Endothelial cell of umbilical vein (primary cell): ENCODE data around the gene FGF22. TPM values are rescaled to one million over a fixed set of nuclear protein-coding genes. Genes with fewer than 3 reads are reported as not detected.

ENCODE experiments used
- BruUV-seq: library from RNA; stranded (reverse); fragments of 400-500 nt; replicated peaks from 2 replicates; lab custom pipeline; 2021; lab: Mats Ljungman, UMichigan
- CTCF ChIA-PET: fragments of 300-600, 350-600 bp; sonication (Branson Sonifier 250); formaldehyde crosslinking; loops from one replicate; lab custom pipeline; 2021; ENCODE audit warnings: antibody characterized with exemption, inconsistent platforms; lab: Charles Lee
- POLR2A ChIA-PET: fragments of 300-600, 350-600 bp; sonication (Branson Sonifier 250); formaldehyde crosslinking; loops from one replicate; lab custom pipeline; 2021; ENCODE audit warnings: antibody characterized with exemption, inconsistent platforms; lab: Charles Lee
- DNase-seq: peaks from one replicate; pipeline ENCODE4 v3.0.0-alpha.2; 2011; ENCODE audit warnings: low read depth, low spot score
- FAIRE-seq: peaks from 2 replicates; lab custom pipeline; 2011; peaks lifted over from hg19 to GRCh38; lab: Jason Lieb, UNC
- H2AFZ ChIP-seq: 2 replicates; pipeline ENCODE4 v1.6.0; 2012; ENCODE audit warnings: low read depth, low read length, control low read depth, inconsistent platforms
- H3K27ac ChIP-seq: 2 replicates; pipeline ENCODE4 v1.5.1; 2011; ENCODE audit warnings: low read depth, mild to moderate bottlenecking, control low read depth, low read length, moderate library complexity; ENCODE audit not compliant: insufficient read depth
- H3K27me3 ChIP-seq, 2 experiments: 2 replicates each; pipeline versions ENCODE4 v1.6.0 to v1.6.1; 2011; ENCODE audit warnings: low read length in 2 of 2, mixed read lengths in 1 of 2; ENCODE audit not compliant: control insufficient read depth in 2 of 2, insufficient read depth in 2 of 2
- H3K36me3 ChIP-seq, 2 experiments: 2 replicates in 1 of 2; 3 replicates in 1 of 2; pipeline ENCODE4 v1.5.1; 2011; ENCODE audit warnings: low read length in 2 of 2, mild to moderate bottlenecking in 1 of 2, moderate library complexity in 1 of 2; ENCODE audit not compliant: control insufficient read depth in 2 of 2, insufficient read depth in 2 of 2; ENCODE audit errors: extremely low read depth in 1 of 2
- H3K4me1 ChIP-seq: 3 replicates; pipeline ENCODE4 v1.5.1; 2011; ENCODE audit warnings: mild to moderate bottlenecking, low read length; ENCODE audit not compliant: control insufficient read depth, insufficient read depth; ENCODE audit errors: extremely low read depth
- H3K4me2 ChIP-seq: 2 replicates; pipeline ENCODE4 v1.6.1; 2011; ENCODE audit warnings: low read length, control low read depth, mixed read lengths; ENCODE audit not compliant: insufficient read depth
- H3K4me3 ChIP-seq, 3 experiments: fragments of 200-600 bp in 1 of 3; sonication (generic), shearing (Covaris generic) in 1 of 3; replicated peaks in 1 of 3; 2 replicates each; pipeline ENCODE4 v1.5.1; 2011 to 2016; ENCODE audit warnings: control low read depth in 3 of 3, low read length in 3 of 3, mild to moderate bottlenecking in 2 of 3, inconsistent platforms in 1 of 3, low read depth in 1 of 3, moderate library complexity in 1 of 3; ENCODE audit not compliant: insufficient read depth in 1 of 3
- H3K79me2 ChIP-seq: 2 replicates; pipeline ENCODE4 v1.6.0; 2012; ENCODE audit warnings: low read length, inconsistent platforms; ENCODE audit not compliant: control insufficient read depth, insufficient read depth
- H3K9ac ChIP-seq: replicated peaks from 2 replicates; pipeline ENCODE3; 2011; ENCODE audit warnings: low read length, control low read depth; ENCODE audit not compliant: insufficient read depth; ENCODE audit errors: extremely low read depth
- H3K9me1 ChIP-seq: replicated peaks from 3 replicates; pipeline ENCODE4 v1.6.0; 2011; ENCODE audit warnings: mild to moderate bottlenecking, low read length; ENCODE audit not compliant: control insufficient read depth, insufficient read depth; ENCODE audit errors: extremely low read depth
- H3K9me3 ChIP-seq: replicated peaks from 2 replicates; pipeline ENCODE4 v1.5.1; 2012; ENCODE audit warnings: low read length, inconsistent platforms; ENCODE audit not compliant: control insufficient read depth, insufficient read depth
- H4K20me1 ChIP-seq: replicated peaks from 2 replicates; pipeline ENCODE3; 2011; ENCODE audit warnings: mild to moderate bottlenecking, low read length; ENCODE audit not compliant: control insufficient read depth, insufficient read depth; ENCODE audit errors: extremely low read depth
- EZH2 ChIP-seq: IDR thresholded peaks from 2 replicates; pipeline ENCODE4 v1.6.1; 2012; ENCODE audit warnings: borderline replicate concordance, low read depth, mild to moderate bottlenecking, moderate library complexity, low read length, inconsistent platforms; ENCODE audit not compliant: severe bottlenecking
- FOS ChIP-seq: IDR thresholded peaks from 2 replicates; pipeline ENCODE4 v1.6.1; 2011; ENCODE audit warnings: mild to moderate bottlenecking, low read length, moderate library complexity, borderline replicate concordance; ENCODE audit not compliant: insufficient read depth
- GATA2 ChIP-seq: IDR thresholded peaks from 2 replicates; pipeline ENCODE4 v1.7.0; 2011; ENCODE audit warnings: low read depth, mild to moderate bottlenecking, moderate library complexity, mixed read lengths, low read length; ENCODE audit not compliant: insufficient read length, insufficient read depth
- JUN ChIP-seq: IDR thresholded peaks from 2 replicates; pipeline ENCODE4 v1.6.1; 2011; ENCODE audit warnings: borderline replicate concordance, low read depth; ENCODE audit not compliant: insufficient read length, insufficient read depth
- MAX ChIP-seq: IDR thresholded peaks from 2 replicates; pipeline ENCODE4 v1.6.1; 2011; ENCODE audit not compliant: insufficient read depth, insufficient read length
- MYC ChIP-seq: IDR thresholded peaks from one replicate; pipeline ENCODE4 v1.6.1; 2011; ENCODE audit warnings: mild to moderate bottlenecking, low read depth, low read length
- POLR2A ChIP-seq: IDR thresholded peaks from 2 replicates; pipeline ENCODE4 v1.6.1; 2012; ENCODE audit warnings: low read depth, mild to moderate bottlenecking, control low read depth, low read length
- POLR2AphosphoS5 ChIP-seq: IDR thresholded peaks from 2 replicates; pipeline ENCODE4 v1.6.1; 2012; ENCODE audit warnings: low read depth, mild to moderate bottlenecking, control low read depth, low read length, moderate library complexity; ENCODE audit not compliant: insufficient read depth
- dilution Hi-C: fragments of 300-500 bp; cut with MboI; formaldehyde crosslinking; loops from one replicate; pipeline ENCODE4 v1.15.0; 2019; ENCODE audit warnings: low sequenced_read_pairs; ENCODE audit not compliant: extremely low pct_ligation_motif_present
- intact Hi-C: fragments of 100-400 bp; cut with micrococcal nuclease; formaldehyde crosslinking; loops from one replicate; pipeline ENCODE4 v1.10.0; 2022
- polyA plus RNA-seq, 4 experiments: library from polyadenylated mRNA; depleted of rRNA in 3 of 4; stranded (reverse) in 3 of 4; unstranded in 1 of 4; fragments of >200 nt; gene quantifications; 2 replicates each; pipeline versions ENCODE4 v1.2.1 to v1.2.3, GENCODE V29; 2011 to 2012; ENCODE audit warnings: missing spikeins in 1 of 4
- total RNA-seq: library from RNA; stranded (reverse); gene quantifications from 2 replicates; pipeline ENCODE4 v1.2.3, GENCODE V29; 2021
- TF ChIP-seq, protein P1 (sequence below), 2 donors: IDR thresholded peaks; 1 replicate in 1 of 2; 2 replicates in 1 of 2; pipeline ENCODE4 v1.5.1; 2011; ENCODE audit warnings: low read length in 2 of 2, mild to moderate bottlenecking in 2 of 2, moderate library complexity in 2 of 2, control low read depth in 1 of 2, inconsistent platforms in 1 of 2, low read depth in 1 of 2; ENCODE audit not compliant: insufficient read depth in 1 of 2; ENCODE audit errors: extremely low read depth in 1 of 2

The FGF22 gene
- total and polyA plus RNA-seq, 2 donors (not counting 3 experiments of a cell fraction or from before 2014, with no cell fraction given) = 0.07 TPM; not detected in 1

DNA sequence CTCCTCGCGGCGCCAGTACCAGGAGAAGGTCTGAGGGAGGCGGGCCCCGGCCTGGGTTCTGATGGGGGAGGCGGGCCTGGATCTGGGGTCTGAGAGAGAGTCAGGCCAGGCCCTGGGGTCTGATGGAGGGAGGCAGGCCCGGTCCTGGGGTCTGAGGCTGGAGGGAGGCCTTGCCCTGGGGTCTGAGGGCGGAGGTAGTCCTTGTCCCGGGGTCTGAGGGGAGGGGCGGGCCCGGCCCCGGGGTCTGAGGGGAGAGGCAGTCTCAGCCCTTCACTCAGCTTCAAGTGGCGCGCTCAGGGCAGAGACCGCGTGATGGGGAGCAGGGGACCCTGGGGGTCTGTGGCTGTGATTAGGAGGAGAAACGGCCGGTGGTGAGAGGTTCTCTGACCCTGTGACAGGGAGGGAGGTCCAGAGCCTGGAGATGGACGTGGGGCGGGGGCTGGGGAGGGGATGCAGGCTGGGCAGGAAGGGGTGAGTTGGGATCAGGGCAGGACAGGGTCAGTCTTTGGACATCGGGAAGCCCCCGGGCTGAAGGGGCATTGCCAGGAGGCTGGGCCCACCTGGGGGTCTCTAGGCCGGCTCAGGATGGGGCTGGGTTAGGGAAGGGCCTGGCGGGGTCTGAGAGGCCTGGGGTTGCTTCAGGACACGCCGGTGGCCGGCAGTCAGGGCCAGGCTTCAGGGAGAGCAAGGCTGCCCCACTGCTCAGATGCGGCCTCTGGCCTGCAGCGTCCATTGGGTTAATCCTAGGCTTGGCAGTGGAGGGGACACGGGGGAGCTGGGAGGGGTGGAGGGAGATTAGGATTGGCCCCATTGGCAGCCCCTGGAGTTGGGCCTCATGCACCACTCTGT is 31.3 kb upstream of the FGF22 start:
- Histone ChIP-seq H3K9ac (no peak overlapping the region), H3K9me3 (no peaks in the 10 kb centered on the region), H3K4me2 (no peak overlapping the region), H3K4me3 (no peak overlapping the region), H3K27me3 (no peaks in the 10 kb centered on the region), H3K79me2 (no peaks in the 10 kb centered on the region), H3K27ac (no peak overlapping the region), H4K20me1 (no peaks in the 10 kb centered on the region), H3K9me1 (no peaks in the 10 kb centered on the region), H2AFZ (no peak overlapping the region), H3K4me1 (peaks cover 8% of the 10 kb centered on the region), H3K36me3 (no peaks in the 10 kb centered on the region)
- dilution Hi-C loops = no loop called here
- ChIA-PET POLR2A (no interaction called here), CTCF (interaction anchor here (1.6 kb wide), 1 partner anchor 24 kb away, joined by 6 read pairs; no protein-coding TSS in a partner anchor)
- DNase-seq (no peak), FAIRE-seq (no peak)
- intact Hi-C loops = no loop called here
- no TSS peak for BruUV-seq
- no peak for TF ChIP-seq MYC
- no peak for TF ChIP-seq FOS
- no peak for TF ChIP-seq EZH2
- no peak for TF ChIP-seq MAX
- TF ChIP-seq GATA2 = no peak
- TF ChIP-seq, protein P1, sequence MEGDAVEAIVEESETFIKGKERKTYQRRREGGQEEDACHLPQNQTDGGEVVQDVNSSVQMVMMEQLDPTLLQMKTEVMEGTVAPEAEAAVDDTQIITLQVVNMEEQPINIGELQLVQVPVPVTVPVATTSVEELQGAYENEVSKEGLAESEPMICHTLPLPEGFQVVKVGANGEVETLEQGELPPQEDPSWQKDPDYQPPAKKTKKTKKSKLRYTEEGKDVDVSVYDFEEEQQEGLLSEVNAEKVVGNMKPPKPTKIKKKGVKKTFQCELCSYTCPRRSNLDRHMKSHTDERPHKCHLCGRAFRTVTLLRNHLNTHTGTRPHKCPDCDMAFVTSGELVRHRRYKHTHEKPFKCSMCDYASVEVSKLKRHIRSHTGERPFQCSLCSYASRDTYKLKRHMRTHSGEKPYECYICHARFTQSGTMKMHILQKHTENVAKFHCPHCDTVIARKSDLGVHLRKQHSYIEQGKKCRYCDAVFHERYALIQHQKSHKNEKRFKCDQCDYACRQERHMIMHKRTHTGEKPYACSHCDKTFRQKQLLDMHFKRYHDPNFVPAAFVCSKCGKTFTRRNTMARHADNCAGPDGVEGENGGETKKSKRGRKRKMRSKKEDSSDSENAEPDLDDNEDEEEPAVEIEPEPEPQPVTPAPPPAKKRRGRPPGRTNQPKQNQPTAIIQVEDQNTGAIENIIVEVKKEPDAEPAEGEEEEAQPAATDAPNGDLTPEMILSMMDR (IDR thresholded peaks at IDR 0.05; ENCODE audit: extremely low read depth in 1 of 2, insufficient read depth in 1 of 2, low read depth in 1 of 2, low read length in 2 of 2) = no peak
- TF ChIP-seq POLR2AphosphoS5 = no peak
- TF ChIP-seq JUN = no peak
- TF ChIP-seq POLR2A = no peak
